ELF-1 (cell line): Measurements from ENCODE around the gene PDCD4.
A peak's percentile ranks its signal among the peaks of the same experiment; 100 is the strongest.

ENCODE experiments used
- DNase-seq: peaks from one replicate; pipeline ENCODE4 v3.0.0-alpha.2; 2016; ENCODE audit warnings: low read depth, low spot score

Gene PDCD4

DNA sequence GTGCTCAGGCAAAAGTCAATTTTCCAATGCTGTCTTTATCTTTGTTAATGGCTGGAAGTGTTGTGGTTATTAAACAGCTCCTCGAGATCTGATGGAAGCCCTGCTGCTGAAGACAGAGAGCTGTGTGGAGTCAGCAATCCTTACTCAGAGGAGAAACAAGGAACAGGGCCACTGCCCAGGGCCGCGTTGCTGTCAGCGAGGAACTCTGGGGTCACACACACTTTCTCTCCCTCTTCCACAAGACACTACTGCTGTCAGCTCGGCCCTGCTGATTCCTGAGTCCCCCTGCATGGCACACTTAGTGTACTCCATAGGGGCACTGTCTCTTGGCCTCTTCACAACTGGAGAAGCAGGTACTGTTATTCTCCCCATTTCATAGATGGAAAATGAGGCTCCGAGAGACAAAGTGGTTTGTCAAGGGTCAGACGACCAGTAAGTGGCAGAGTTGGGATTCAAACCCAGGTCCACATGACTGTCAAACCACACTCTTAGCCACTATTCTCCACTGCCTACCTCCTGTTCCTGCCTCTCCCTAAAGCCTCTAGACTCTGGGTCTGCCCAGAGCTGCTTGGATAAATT is 29.3 kb upstream of the PDCD4 start:
- no peak for DNase-seq

DNA sequence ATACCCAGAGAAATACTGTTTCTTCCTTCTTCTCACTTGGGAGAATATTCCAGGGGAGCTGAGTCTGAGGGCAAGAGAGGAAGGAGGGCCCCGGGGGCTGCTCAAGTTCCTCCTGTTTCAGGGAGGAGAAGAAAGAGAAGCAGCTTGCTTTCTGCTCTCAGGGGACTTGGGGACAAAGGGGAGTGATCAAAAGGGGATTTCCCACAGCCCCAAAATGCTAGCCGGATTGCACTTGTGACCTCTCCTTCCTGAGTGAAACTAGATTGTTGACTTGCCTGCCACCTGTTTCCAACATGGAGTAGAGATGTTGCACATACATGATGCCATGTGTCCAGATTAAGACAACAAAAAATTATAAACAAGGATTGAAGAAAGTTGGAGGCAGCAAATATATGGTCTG is 28.7 kb upstream of the PDCD4 start:
- DNase-seq: no peak

DNA sequence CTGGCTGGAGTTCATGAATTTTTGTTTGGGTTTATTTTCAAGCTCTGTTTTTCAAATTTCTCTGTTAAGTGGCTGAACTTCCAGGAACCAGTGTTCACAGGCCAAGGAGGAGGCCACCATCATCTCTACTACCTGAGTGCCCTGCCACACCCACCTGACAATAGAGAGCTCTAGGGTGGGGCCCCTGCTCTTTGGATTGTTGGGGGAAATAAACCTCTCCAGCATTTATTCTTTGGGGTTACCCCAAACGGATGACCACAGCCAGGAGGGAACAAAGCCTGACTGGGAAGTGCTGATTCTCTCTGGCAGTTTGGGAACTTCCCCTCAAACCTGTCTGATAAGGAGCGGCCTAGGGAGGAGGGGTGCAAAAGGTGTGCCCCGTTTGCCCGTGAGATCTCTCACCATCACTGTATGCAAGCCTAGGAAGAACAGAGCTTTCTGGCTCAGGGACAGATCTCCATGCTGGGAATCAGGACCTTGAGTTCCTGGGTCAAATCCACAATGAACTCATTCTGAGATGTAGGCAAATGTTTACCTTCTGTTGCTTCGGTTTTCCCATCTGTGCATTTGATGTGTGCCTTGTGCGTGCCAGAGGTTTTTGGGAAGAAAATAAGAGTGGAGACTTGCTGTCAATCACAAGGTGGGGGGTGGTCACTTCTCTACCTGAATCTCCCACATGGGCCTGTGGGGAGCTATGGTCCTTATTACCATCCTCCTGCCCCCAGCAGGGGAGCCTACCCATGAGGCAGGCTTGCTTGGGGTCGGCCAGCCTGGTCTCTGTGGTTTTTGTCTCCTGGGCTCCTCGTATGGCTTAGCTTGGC is 27.7 kb upstream of the PDCD4 start:
- DNase-seq: no peak

DNA sequence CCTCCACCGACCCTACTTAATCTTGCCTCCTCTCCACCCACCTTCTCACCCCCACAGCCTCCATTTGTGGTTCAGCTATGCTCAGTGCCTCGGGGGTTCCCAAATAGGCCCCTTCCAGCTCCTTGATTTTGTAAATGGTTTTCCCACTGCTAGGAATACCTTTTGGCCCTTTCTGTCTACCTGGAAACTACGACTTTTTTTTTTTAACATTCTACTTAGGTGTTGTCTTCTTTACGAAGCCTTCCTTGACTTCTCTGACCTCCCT is 27.2 kb upstream of the PDCD4 start:
- DNase-seq: no peak

DNA sequence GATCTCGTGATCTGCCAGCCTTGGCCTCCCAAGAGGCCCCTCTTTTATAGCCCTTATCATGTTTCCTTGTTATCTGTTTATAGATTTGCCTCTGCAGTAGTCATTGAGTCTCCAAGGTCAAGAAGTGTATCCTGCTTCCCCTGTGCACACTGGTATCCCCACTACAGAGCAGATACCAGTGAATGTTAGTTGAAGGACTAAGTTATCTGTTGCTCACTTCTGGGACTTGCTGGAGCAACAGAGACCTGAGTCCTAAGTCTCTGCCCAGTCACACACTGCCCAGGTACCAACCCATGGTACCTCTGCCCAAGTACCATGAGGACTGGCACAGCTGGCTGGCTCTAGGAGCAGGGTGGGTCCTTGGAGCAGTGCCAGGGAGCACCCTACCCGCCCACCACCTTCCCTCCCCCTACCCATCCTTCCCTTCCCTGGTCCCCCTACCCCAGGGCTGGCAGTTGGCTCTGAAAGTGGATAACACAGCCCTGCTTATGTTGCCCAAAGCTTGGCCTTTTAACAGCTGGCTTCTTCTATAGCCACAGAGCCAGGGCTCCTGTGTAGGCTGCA is 26.5 kb upstream of the PDCD4 start:
- no peak for DNase-seq

DNA sequence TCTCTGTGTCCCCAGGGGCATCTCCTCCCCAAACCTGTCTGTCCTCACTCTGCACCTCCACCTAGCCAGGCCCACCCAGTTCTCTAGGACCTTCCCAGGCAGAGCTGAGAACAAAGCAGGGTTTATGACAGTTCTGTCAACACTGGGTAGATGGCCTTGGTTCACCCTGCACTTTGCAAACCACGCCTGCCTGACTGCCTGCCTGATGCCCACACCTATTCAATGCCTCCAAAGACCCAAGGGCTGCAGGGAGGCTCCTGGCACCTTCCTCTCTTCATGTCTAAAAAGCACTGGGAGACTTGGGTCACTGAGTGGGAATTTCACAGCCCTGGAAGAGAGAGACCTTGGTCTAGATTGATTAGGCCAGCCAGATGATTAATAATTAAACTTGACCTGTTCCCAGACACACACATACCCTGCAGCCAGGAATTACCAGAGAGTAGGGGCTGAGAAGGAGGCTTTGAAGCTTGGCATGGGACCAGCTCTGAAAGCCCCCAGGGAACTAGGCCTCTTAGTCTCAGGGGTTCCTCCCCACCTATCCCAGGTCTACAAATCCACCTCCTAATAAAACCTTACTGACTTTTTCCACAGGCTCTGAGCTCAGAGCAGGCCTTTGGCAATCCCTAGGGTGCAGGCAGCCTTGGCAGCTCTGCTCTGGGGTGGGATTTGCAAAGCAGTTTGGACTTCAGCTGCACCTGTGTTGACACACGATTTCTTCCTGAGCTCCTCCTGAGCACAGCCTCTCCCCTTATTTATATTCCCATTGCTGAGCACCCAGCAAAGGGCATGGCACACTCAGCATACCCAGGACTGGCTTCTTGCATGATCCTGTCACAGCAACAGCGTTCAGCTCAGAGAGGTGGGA is 25.7 kb upstream of the PDCD4 start:
- no peak for DNase-seq

DNA sequence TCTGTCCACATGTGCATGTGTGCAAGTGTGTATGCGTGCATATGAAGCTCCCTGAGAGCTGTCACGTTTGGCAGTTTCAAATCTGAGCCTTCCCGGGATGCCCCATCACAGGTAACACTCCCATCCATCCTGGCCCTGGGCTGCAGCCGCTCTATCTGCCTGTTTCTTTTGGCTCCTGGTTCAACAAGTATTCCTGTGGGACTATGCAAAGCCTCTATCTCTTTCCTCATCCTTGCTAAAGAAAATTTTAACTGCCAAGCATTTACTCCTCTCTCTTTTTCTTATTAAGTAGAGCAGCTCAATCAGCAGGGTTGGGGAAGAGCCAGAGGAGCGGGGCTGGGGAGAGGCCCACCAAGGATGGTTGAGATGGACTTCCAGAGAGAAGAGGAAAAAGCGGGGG is 24.4 kb upstream of the PDCD4 start:
- DNase-seq: no peak

DNA sequence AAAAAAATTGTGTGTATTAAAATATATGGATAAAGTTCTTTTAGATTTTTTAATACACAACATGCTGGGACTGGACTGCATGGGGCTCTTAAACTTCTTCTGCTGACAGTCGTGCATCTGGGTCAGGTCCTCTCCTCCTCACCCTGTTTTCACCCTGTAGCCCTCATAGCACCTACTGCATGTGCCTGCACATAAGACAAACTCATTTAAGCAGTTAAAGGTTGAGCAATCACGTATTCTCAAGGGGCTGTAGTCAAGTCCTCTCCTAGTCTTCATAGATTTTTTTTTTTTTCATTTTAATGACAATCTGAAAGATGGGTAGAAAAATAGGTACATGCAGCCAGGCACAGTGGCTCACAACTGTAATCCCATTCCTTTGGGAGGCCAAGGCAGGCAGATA is 23.6 kb upstream of the PDCD4 start:
- DNase-seq: no peak

DNA sequence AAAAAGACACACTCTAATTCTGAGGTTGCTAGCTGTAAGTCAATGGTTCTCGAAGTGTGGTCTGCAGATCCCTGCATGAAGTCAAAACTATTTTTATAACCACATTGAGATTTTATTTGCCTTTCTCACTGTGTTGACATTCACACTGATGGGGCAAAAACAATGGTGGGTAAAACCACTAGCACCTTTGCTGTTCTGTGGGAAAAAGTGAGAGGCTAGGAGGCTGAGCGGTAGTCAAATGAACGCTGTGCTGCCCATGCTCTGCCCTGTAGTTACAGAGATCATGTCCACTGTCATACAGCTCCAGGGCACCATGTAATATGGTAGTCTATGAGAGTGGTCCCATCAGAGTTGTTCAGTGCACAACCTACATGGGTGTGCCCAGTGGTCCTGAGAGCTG is 21.6 kb upstream of the PDCD4 start:
- DNase-seq: no peak

DNA sequence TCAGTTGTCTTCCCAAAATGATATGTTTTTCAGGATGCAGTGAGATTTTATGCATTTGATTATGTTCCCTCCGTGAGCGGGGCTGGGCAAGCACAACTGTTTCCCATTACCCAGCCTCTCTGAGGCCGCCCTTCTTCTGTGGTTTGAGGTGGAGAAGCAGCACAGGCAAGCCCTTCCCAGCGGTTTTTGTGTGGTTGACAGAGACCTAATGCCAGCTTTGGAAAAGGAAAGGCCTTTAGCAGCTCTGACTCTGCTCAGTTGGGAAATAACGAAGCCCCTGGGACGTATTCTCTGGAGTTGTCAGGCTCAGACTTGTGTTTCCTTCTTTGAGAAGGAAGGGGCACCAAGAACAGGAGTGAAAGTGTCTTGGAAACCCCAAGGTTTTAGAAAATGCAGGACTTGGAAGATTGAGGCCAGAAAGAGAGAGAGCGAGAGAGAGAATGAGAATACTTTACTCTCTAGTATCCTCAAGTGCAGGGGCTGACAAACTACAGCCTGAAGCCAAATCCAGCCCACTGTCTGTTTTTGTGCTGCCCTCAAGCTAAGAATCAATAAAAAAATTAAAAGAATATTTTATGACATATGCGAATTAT is 20.6 kb upstream of the PDCD4 start:
- DNase-seq: no peak

DNA sequence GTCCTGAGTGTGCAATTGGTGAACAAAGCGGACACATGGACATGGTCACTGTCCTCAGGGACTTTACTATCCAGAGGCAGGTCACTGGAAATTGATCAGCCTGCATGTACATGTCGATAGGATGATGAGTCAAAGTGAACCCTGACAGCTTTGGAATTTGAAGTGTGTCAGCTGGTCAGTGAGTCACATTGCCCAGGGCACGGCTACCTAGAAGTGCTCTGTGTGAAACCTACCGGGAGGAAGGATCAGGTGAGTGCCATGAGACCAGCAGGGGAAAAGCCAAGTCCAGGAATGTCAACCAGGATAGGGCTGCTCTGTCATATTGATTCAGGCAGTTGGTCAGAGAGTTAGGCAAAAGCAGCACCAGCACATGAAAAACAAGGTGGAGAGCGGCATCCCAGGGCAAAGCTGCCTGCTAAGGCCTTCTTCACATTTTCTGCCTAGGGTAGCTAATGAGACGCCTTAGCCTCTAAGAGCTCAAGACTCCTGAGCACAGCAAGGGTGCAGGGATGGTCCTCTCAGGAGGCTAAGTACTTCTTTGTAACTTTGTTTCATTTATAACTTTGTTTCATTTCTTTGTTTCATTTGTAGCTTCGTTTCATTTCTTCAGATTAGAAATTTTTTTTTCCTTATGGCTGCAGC is 19.4 kb upstream of the PDCD4 start:
- DNase-seq: peak; percentile 77

DNA sequence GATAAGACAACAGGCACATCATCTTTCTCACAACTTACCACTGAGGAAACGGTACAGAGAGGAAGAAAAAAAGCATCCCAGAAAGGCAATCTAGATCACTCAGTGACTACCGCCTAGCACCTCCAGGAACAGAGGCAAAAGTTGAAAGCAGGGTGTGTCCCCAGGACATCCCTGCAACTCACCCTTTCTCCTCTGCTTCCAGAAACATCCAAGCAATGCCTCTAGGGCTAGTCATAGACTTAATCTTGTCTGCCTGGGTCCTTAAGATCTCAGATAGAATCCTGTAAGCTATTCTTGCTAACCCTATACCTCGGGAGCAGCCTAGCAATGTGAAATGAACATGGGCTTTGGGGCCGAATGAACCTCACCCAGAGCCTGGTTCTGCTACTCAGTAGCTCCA is 18.8 kb upstream of the PDCD4 start:
- no peak for DNase-seq

DNA sequence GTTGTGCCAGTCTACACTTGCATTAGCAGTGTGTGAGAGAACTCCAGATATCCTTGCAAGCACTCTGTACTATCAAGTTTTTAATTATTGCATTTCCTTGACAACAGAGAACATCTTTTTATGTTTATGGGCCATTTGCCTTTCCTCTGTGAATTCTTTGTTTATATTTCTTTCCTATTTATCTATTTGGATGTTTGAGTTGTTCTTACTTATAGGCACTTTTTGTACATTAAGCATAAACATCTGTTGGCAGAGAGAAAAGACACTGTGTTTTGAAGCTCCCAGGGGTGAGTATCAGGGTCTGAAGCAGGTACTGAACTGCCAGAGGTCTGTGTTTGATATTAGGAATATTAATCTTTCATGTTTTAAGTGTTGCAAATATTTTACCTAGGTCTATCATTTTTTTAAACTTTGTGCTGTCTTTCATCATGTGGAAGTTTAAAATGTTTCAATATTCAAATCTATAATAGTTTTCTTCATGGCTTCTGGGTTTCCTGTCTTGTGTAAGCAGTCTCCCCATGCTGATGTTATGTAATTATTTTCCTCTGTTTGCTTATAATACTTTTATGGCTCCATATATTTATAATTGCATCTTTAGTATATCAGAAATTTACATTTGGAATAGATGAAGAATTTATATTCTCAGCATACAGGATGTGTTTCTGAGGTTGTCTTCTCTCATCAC is 17.7 kb upstream of the PDCD4 start:
- DNase-seq: no peak

DNA sequence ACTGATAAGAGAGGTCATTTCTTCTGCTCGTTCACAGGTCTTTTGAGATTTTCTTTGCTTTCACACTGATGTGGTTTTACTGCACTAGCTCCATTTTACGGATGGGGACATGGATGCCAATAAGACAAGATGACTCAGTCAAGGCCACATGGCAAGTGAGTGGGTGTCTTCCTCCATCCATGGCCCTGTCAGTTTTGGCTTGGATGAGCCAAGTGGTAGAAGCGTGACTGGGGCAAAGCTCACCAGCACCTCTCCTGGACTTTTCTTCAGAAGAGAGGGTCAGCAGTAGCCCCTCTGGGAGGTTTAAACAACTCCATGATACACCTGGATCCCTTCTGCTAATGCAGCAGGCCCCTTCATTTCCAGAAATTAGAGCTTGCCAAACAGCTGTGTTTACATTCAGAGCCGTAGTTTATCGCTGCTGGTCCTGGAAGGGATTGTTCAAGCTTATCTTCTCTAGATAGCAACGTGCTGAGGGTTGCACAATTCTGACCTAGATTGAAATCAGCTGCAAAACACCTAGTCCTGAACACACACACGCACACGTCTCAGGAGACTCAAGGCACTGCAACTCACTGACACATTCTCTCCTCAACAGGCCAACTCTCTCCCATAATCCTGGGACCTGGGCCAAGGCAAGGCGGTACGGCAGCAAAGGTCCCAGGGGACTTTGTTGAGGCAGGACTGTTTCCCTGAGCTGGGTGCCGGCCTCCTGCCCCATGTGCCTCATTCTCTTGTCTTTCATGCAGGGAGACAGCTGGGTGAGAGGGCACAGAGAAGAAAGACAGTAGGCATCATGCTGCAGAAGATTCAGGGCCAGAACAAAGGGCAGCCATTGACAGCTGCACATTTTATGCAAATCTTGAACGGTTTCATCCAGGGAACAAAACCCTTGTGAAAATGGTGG is 14.2 kb upstream of the PDCD4 start:
- peak; percentile 52 for DNase-seq

DNA sequence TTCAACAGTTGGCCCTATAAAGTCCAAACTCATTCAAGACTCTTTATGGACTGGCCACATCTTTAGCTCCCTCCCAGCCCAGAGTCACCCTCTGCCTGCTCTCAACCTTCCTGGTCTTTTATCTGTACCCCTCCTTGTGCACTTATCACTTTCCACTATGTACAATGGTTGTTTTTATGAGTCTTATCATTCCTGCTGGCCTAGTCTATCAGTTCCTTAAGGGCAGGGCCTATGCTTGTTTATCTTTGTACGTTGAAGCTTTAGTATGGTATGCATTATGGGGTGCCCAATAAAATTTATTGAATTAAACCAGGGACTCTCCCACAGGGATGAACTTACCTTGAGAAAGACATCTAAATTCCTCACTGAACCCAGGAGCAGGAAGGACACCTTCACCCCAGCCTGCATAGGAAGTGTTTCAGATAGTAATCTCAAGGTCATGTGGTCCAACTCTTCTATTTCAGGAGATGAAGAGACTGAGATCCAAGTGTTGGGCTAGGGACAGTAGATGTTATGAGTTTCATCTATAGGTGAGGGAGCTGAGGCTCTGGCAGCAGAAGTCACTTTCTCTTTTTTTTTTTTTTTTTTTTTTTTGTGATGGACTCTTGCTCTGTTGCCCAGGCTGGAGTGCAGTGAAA is 13.3 kb upstream of the PDCD4 start:
- DNase-seq: no peak

DNA sequence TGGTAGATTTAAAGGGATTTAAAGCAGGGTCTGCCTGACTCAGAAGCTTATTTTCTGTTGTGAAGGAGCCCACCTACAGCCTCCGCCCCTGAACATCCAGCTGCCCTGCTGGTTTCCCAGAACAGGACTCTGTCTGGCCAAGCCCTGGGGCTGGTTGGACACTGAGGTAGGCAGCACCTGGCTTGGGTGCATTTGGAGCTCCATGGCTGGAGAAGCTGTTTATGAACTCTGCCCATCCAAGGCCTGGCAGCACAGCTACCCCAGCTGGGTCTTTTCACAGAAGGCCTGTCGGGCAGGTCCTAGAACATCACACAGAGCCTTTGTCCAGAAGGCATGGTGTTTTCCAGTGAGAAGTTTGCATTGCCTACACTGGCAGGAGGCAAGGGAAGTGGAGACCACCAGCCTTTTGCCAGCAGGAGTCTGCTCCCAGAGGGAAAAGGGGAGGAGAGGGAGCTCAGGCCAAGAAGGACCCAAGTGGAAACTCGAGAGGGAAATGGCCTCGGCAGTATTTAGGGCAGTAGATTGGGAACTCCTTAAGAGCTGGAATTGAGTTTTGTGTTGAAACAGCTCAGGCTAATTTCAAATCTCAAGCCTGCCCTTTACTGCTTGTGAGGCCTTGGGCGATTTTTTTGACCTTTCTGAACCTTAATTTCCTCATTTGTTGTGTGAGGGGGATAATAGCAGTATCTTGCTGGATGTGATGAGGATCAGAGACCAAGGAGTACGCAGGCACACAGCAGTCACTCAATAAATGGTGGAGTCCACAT is 12.3 kb upstream of the PDCD4 start:
- DNase-seq: no peak

DNA sequence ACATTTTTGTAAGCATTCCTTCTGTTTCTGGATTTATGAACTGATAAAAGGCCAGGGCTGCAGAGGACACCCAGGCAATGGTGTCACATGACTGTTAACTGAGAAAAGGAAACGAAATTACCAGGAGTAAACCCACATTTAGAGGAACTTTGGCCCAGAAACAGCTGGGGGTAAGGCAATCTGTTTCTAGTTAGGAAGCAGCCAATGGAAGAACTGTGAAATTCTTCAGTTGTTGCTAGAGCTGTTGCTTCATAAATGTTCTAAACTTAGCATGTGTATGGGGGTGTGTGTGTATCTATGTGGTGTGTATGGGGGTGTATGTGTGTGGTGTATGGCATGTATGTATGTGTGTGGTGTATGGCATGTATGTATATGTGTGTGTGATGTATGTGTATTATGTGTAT is 11.8 kb upstream of the PDCD4 start:
- DNase-seq: no peak

DNA sequence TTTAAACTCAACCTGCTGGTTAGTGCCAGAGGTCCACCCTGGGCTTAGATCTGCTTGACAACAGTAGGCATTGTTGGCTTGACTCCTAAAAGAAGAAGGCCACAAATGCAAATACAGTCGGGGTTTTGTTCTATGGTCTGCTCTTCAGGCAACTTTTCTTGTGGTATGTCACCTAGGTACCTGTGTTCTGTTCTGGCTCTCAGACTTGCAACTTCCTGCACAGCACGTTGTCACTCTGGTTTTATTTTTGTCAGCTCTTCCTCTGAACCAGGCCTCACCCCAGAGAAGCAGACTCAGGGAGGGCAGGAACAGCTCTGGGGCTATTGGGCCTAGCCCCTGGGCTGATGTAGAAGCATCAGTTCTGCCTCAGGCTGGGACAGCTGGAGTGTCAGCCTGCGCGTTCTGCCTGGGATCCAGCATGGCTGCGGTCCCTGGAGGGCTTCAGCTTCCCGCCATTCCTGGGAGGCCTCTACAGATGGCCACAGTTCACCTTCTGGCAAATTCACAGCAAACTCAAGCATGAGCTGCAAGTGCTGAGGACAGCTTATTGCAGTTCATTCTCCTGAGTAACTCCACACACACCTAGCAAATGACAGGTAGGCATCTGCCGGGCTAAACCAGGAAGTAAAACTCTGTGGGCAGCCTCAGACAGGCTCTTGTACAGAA is 11.0 kb upstream of the PDCD4 start:
- no peak for DNase-seq
